VCaP (cell line): ENCODE data around the gene GOPC.

Experiments used
- H3K27ac ChIP-seq: fragments of 450-650 bp; 2 replicates; pipeline ENCODE4 v1.5.1; 2017
- CTCF ChIP-seq: fragments of 450-650 bp; conservative IDR thresholded peaks from 2 replicates; pipeline ENCODE4 v1.5.1; 2017; ENCODE audit warnings: mild to moderate bottlenecking, moderate library complexity

Gene GOPC

GRCh38 chr6:117617210-117618035 is 15.1 kb upstream of the GOPC start:
- no peak for TF ChIP-seq CTCF
- no peak overlapping the region for H3K27ac ChIP-seq

GRCh38 chr6:117616391-117617209 is 14.3 kb upstream of the GOPC start:
- TF ChIP-seq CTCF: no peak
- no peak overlapping the region for H3K27ac ChIP-seq

- no peak overlapping the region for H3K27ac ChIP-seq
- no peak for TF ChIP-seq CTCF
Measured at GRCh38 chr6:117615750-117616390, 13.6 kb upstream of the GOPC start.

GRCh38 chr6:117613920-117614560 is 11.7 kb upstream of the GOPC start:
- H3K27ac ChIP-seq: no peak overlapping the region
- no peak for TF ChIP-seq CTCF

- H3K27ac ChIP-seq: no peak overlapping the region
Measured at GRCh38 chr6:117607511-117607910, 5.2 kb upstream of the GOPC start.

GRCh38 chr6:117605169-117605826 is 3.0 kb upstream of the GOPC start:
- TF ChIP-seq CTCF: peak; percentile 88

More at GRCh38 chr6:117607511-117607910, 5.2 kb upstream of the GOPC start:
- no peak for TF ChIP-seq CTCF

More at GRCh38 chr6:117605169-117605826, 3.0 kb upstream of the GOPC start:
- no peak overlapping the region for H3K27ac ChIP-seq
